NCI-H748 treated with DMSO at 0.1 percent for 48 hours (cell line): Measurements from ENCODE around the gene CACNG5.

ENCODE experiments used
- DNase-seq: peaks from one replicate; lab custom pipeline; 2025; lab: John Stamatoyannopoulos, UW

The CACNG5 gene

GRCh38 chr17:66826856-66827255 lies 8.1 kb upstream of the CACNG5 start:
- DNase-seq, result no peak

- no peak for DNase-seq
These were observed 5.5 kb upstream of the CACNG5 start for GRCh38 chr17:66829386-66829864.

GRCh38 chr17:66829883-66830282 lies 5.0 kb upstream of the CACNG5 start:
- no peak for DNase-seq

- DNase-seq, result no peak
These were observed 4.5 kb upstream of the CACNG5 start for GRCh38 chr17:66830451-66830850.

- no peak for DNase-seq
These were observed 3.3 kb upstream of the CACNG5 start for GRCh38 chr17:66831383-66832210.

GRCh38 chr17:66833201-66833600 lies 1.7 kb upstream of the CACNG5 start:
- DNase-seq, result no peak

GRCh38 chr17:66834426-66834918 lies 445 bp upstream of the CACNG5 start:
- DNase-seq, result no peak

- no peak for DNase-seq
These were observed 559 bp downstream of the CACNG5 start for GRCh38 chr17:66835476-66835875.

- DNase-seq, result no peak
These were observed 1.4 kb downstream of the CACNG5 start for GRCh38 chr17:66836063-66837005.

GRCh38 chr17:66837226-66837625 lies 2.3 kb downstream of the CACNG5 start:
- no peak for DNase-seq

GRCh38 chr17:66837885-66838665 lies 3.2 kb downstream of the CACNG5 start:
- DNase-seq, result no peak

- DNase-seq, result no peak
These were observed 4.7 kb downstream of the CACNG5 start for GRCh38 chr17:66839616-66840015.

GRCh38 chr17:66840061-66840460 lies 5.1 kb downstream of the CACNG5 start:
- DNase-seq, result no peak

- DNase-seq, result no peak
These were observed 6.4 kb downstream of the CACNG5 start for GRCh38 chr17:66841328-66841727.

- DNase-seq, result no peak
These were observed 6.8 kb downstream of the CACNG5 start for GRCh38 chr17:66841744-66842143.

GRCh38 chr17:66842505-66842904 lies 7.6 kb downstream of the CACNG5 start:
- no peak for DNase-seq

- no peak for DNase-seq
These were observed 8.0 kb downstream of the CACNG5 start for GRCh38 chr17:66842959-66843358.

GRCh38 chr17:66843627-66844026 lies 8.7 kb downstream of the CACNG5 start:
- no peak for DNase-seq

GRCh38 chr17:66847704-66848103 lies 12.8 kb downstream of the CACNG5 start:
- DNase-seq, result no peak

- no peak for DNase-seq
These were observed 13.6 kb downstream of the CACNG5 start for GRCh38 chr17:66848496-66848895.

GRCh38 chr17:66849032-66849655 lies 14.2 kb downstream of the CACNG5 start:
- no peak for DNase-seq
